Prostate gland (tissue), 1 donor: Measurements from ENCODE around the gene FHL5.

Experiments
- POLR2A ChIP-seq: fragments of 450-650 bp; IDR thresholded peaks from one replicate; pipeline ENCODE4 v1.6.1; 2016; ENCODE audit warnings: antibody characterized with exemption, mild to moderate bottlenecking
- POLR2AphosphoS5 ChIP-seq: sonication (generic); formaldehyde crosslinking; IDR thresholded peaks from one replicate; pipeline ENCODE4 v1.6.1; 2017; ENCODE audit warnings: antibody characterized with exemption

DNA sequence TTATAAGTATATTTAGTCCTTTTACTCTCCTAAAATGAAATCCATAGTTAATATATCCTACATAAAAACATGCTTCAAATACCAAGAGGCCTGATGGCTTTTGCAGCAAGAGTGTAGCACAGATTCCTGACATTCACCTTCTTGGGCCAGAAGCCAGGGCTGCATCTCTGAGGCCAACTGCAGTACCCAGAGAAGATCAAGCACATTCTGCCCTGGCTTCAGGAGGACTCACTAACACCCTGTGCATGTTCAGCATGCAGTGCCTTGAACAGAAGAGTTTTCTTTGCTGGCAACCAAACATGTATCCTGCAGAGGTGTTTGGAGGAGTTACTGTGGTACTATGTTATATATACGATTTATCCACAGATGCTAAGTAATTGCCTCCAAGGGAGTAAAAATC lies 90.3 kb downstream of the FHL5 start:
- TF ChIP-seq POLR2A, result no peak
- no peak for TF ChIP-seq POLR2AphosphoS5
